AML-193 (cell line): ENCODE data around the gene PPM1B.
"Not testable (repeated sequence)": the region's sequence is repeated elsewhere in the genome, so short reads cannot be mapped to it uniquely, and the experiment has no call there.

ENCODE experiments used
- DNase-seq, 2 experiments: peaks; one replicate each; lab custom pipeline; 2025; lab: John Stamatoyannopoulos, UW

Gene PPM1B

GRCh38 chr2:44200759-44201158 is 32.1 kb downstream of the PPM1B start:
- no peak for DNase-seq

DNA sequence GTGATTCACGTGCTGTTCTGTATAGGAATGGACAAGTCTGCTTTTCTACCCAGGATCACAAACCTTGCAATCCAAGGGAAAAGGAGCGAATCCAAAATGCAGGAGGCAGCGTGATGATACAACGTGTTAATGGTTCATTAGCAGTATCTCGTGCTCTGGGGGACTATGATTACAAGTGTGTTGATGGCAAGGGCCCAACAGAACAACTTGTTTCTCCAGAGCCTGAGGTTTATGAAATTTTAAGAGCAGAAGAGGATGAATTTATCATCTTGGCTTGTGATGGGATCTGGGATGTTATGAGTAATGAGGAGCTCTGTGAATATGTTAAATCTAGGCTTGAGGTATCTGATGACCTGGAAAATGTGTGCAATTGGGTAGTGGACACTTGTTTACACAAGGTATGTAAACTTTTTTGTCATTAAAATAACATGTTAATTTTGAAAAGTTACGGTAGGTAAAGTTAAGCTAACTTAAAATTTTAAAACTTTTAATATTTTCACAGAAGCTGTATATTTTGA is 33.0 kb downstream of the PPM1B start:
- DNase-seq, result no peak

DNA sequence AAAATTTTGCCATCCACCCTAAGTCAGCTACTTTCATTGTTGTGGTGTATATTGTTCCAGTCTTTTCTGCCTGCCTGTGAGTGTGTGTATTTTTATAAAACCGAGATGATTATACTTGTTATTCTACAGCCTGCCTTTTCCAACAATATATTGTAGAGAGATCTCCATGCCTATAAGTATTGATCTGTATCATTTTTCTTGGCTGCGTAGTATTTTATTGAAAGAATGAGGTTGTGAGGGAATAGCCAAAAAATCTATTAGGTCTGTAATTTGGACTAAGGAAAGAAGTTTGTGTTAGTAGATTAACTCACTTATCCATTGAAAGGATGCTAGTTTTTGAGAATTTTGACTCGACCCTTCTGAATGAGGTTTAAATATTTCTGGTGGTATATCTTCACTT is 34.9 kb downstream of the PPM1B start:
- no peak for DNase-seq

- no peak for DNase-seq
These were observed 36.5 kb downstream of the PPM1B start for GRCh38 chr2:44205169-44205568.

GRCh38 chr2:44207102-44207501 is 38.4 kb downstream of the PPM1B start:
- DNase-seq, result no peak

- not testable (repeated sequence) for DNase-seq
These were observed 39.0 kb downstream of the PPM1B start for GRCh38 chr2:44207648-44208047.

DNA sequence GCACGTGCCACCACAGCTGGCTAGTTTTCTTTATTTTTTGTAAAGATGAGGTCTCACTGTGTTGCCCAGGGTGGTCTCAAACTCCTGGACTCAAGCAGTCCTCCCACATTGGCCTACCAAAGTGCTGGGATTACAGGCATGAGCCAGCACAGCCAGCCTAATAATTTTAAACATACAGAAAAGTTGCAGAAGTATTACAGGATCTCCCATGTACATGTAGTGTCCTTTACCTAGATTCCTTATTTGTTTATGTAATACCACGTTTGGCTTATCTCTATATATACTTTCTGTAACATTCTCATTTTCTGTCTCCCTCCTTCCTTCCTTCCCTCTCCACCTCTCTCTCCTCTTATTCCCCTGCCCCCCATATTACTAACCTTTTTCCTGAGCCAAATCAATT is 41.7 kb downstream of the PPM1B start:
- no peak for DNase-seq

DNA sequence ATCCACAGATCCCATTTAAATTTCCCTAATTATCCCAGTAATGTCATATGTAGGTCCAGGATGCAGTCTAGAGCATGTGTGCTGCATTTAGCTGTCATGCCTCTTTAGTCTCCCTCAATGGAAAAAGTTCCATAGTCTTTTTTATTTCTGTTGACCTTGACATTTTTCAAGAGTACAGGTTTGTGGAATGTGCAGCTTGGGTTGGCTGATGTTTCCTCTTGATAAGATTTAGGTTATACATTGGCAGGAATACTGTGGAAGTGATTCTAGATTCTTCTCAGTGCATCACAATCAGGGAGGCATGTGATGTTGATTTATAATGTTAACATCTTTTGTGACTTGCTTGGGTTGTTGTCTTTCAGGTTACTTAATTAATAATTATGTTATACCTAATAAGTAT is 42.5 kb downstream of the PPM1B start:
- DNase-seq, result no peak

DNA sequence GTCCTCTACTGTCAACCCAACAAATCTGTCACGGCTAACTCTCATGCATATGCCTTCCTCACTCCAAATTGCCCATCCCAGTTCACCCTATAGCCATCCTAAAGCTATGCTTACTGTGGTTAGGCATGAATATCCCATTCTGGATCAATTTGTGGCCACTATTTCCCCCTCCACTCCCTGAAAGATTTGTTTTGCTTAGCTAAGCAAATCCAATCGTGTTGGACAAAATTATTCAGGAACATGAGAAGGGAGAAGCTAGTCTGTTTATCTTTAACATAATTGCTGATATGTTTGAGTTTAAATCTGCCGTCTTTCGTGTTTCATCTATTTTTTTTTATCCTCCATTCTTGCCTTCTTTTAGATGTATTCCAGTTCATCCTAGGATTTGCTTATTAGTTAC is 43.6 kb downstream of the PPM1B start:
- DNase-seq, result no peak

DNA sequence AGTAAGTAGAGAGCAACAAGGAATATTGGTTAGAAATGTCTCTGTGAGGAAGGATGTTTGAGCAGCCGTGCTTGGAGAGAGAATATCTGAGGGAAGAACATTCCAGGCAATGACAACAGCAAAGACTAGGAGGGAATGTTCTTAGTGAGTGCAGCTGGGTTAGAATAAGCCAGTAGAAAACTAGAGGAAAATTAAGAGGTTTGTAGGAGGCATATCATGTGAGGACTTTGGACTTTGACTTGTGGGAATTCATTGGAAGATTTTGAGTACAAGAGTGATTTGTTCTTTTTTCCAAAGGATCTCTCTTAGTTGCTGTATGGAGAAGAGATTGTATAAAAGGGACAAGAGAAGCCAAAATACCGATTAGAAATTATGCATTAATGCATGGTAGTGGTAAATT is 47.2 kb downstream of the PPM1B start:
- DNase-seq, result no peak

GRCh38 chr2:44218771-44219170 is 50.1 kb downstream of the PPM1B start:
- no peak for DNase-seq

- DNase-seq, result no peak
These were observed 58.1 kb downstream of the PPM1B start for GRCh38 chr2:44226753-44227152.

- DNase-seq, result no peak
These were observed 61.7 kb downstream of the PPM1B start for GRCh38 chr2:44230378-44230777.

GRCh38 chr2:44233450-44234128 is 64.9 kb downstream of the PPM1B start:
- no peak for DNase-seq

- no peak for DNase-seq
These were observed 68.5 kb downstream of the PPM1B start for GRCh38 chr2:44237221-44237620.

DNA sequence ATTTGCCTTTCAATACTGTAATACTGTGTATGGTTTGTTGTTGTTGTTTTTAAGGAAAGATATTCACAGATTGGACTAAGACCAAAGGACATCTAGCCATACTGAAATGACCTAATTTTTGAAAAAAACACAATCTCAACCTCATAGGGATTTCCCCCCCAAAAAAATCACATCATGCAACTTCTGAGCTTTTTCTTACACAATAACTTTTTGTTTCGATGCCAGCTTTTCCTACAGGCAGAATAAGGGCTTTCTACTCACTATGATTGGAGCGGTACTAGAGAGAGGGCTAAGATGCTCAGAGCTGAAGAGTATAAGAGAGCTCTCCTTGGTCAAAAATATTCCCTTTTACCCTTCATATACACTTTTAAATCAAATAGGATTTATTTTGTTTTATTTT is 74.2 kb downstream of the PPM1B start:
- DNase-seq, result no peak

DNA sequence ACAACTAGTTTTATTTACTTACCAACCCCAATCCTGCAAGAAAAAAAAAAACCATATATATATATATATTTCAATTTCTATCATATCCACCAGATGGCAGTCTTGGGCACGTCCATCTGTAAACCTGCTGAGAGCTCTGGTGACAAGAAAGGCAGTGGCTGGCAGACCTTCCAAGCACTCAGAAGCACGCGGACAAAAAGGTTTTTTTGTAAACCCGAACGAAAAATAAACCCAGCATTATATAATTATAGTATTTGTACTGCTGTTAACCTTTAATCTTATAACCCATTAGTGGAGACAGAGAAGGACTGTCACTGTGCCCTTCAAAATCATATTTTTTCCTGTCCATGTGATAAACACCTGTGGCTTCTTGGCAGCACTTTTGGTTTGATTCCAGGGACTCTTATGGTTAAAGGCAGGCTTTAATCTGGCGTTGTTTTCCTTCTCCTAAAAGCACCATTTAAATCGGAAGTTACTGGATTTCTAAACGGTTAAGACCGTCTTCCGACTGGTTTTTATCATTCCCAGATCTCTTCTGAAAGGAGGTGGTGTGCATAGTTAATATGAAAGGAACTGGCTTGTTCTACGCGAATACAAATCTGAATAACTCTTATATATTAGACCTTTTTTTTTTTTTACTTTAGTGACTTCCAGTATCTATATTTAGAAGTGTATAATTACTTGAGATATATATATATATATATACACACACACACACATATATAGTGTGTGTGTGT is 75.6 kb downstream of the PPM1B start:
- peak; percentile 68 to 77 for DNase-seq

DNA sequence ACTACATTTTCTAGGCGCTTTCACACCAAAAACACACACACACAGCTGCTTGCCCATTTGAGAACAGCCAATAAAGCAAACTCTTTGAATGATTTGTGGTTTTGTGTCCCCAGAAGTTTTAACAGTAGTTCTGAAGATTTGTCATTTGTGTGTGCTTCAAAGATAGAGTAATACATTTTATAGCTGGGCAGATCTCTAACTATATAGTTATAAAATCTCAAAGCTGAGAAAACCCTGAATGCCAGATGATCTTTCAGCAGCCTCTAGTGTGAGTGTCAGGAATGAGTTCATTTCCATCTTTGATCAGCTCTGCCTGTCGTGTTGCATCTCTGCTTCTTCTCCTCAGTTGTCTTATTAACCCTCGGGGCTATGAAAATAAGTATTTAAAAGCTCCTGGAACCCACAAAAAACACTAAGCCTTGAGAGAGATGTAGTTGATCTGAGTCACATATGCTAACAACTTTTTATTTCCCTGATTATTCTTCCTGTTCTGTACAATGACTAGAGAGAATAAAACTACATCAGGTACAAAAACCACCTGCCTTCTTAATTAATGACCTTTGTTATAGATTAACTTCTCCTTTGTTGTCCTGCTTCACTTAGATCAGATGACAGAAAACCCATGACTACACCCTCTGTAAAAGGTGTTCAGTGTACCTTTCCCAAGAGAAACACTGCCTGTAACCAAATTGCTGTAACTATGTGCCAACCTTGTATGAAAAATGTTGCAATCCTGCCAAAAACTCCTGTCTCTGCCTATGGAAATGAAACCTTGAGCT is 76.6 kb downstream of the PPM1B start:
- no peak for DNase-seq

DNA sequence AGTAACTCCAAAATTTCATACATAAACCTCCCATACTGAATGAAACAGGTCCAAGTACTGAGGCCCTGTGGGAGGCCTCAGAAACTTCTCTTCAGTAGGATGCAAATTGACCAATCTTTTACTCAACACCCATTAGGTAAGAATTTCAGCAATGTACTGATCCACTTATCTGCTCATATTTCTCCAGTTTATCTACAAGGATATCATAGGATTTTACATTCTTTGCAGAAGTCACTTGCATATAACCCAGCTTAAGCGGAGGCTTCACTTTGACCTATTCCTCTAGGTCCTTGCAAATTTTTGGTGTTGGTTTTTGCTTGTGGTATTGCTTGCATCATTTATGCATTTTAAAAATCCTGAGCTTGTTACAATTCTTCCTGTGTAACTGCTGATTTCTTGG is 77.8 kb downstream of the PPM1B start:
- DNase-seq, result no peak

DNA sequence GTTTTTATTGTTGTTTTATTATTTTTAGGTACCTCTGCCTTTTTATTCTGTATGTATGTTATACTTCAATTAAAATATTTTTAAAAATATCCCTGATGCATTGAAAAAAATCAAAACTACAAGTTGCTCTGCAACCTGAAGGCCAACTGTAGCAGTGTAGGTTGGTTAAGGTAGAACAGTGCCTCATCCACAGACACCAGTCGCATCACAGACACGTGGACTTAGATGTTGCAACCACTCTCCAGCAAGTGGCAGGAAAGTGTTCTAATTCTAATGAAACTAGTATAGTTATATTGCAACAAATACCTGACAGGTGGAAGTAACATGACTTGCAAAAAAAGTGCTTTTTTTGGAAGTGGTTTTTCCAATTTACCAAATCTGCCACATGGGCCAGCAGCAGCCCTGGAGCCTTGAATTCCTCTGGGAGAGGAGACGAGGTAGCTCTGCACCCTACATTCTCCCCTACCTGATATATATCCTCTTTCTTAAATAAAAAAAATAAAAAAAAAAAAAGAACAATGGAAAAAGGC is 78.2 kb downstream of the PPM1B start:
- no peak for DNase-seq

GRCh38 chr2:44247924-44248323 is 79.2 kb downstream of the PPM1B start:
- no peak for DNase-seq

- DNase-seq, result not testable (repeated sequence)
These were observed 80.6 kb downstream of the PPM1B start for GRCh38 chr2:44249269-44249668.

DNA sequence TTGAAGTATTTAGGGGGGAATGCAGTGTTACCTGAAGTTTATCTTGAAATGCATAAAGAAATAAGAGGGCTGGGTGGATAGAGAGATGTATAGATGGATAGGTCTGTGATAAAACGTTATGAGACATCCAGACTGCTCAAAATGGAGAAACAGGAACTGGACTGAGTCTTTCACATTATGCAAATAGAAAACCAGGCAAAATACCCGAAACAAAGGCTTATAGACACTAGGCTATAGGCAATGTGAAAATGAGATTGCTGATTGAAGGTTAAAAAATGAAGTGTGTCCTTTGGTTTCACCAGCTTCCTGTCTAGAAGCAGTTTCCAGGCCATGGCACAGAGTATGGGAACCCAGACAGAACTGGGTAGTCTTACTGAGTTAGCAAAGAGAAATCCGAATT is 81.7 kb downstream of the PPM1B start:
- DNase-seq, result no peak
